ENCODE measurements around the gene HOXD10. TPM values are rescaled to one million over a fixed set of nuclear protein-coding genes. Genes with fewer than 3 reads are reported as not detected.

HOXD10 gene
- total and polyA plus RNA-seq, 4 donors: not detected

GRCh38 chr2:176167398-176167797 is 50.8 kb downstream of the HOXD10 start:
- Histone ChIP-seq H3K9ac (ENCODE audit: low read depth in 1 of 2, low read length in 2 of 2) (no peak overlapping the region), H3K4me3 (ENCODE audit: low read depth in 1 of 3, low read length in 3 of 3) (no peak overlapping the region), H3K36me3 (ENCODE audit: control insufficient read depth in 4 of 4, insufficient read depth in 3 of 4, low read depth in 1 of 4, low read length in 3 of 4) (no peaks in the 10 kb centered on the region), H3K9me3 (ENCODE audit: control insufficient read depth in 4 of 4, low read length in 3 of 4) (peaks cover 0 to 16% (median 0%) of the 10 kb centered on the region in 4 donors), H3K27me3 (ENCODE audit: control insufficient read depth in 4 of 4, insufficient read depth in 4 of 4, low read length in 3 of 4) (peaks cover 8 to 30% (median 21%) of the 10 kb centered on the region in 4 donors), H3K4me1 (ENCODE audit: control insufficient read depth in 4 of 4, insufficient read depth in 4 of 4, low read length in 3 of 4) (peaks cover 0 to 11% (median 6%) of the 10 kb centered on the region in 4 donors), H3K27ac (ENCODE audit: low read depth in 1 of 2, low read length in 2 of 2) (no peak overlapping the region)
- DNase-seq (ENCODE audit: low spot score): no peak
- TF ChIP-seq CTCF (IDR thresholded peaks at IDR 0.05; ENCODE audit: low read depth, low read length, missing input control) (no peak), RAD21 (IDR thresholded peaks at IDR 0.05) (no peak), NR2F2 (IDR thresholded peaks at IDR 0.05) (no peak), SP1 (IDR thresholded peaks at IDR 0.05) (no peak), ATF3 (IDR thresholded peaks at IDR 0.05) (no peak), TAF1 (conservative IDR thresholded peaks at IDR 0.05) (no peak), GABPA (IDR thresholded peaks at IDR 0.05 in 1 of 2, conservative IDR thresholded peaks at IDR 0.05 in 1 of 2) (no peak), FOXA1 (IDR thresholded peaks at IDR 0.05) (no peak), FOXA2 (IDR thresholded peaks at IDR 0.05) (no peak)
- 46% methylated on average over 1 of the region's 1 CpG for WGBS

- TF ChIP-seq SP1 (IDR thresholded peaks at IDR 0.05) (no peak), FOXA2 (IDR thresholded peaks at IDR 0.05) (no peak), FOXA1 (IDR thresholded peaks at IDR 0.05) (no peak), CTCF (IDR thresholded peaks at IDR 0.05; ENCODE audit: low read depth, low read length, missing input control) (no peak), RXRA (IDR thresholded peaks at IDR 0.05) (no peak), RAD21 (IDR thresholded peaks at IDR 0.05) (no peak), JUND (IDR thresholded peaks at IDR 0.05) (no peak), TAF1 (conservative IDR thresholded peaks at IDR 0.05) (no peak), HNF4G (IDR thresholded peaks at IDR 0.05) (no peak), REST (IDR thresholded peaks at IDR 0.05) (no peak), ATF3 (IDR thresholded peaks at IDR 0.05) (no peak), NR2F2 (IDR thresholded peaks at IDR 0.05) (no peak), YY1 (IDR thresholded peaks at IDR 0.05) (no peak), HNF4A (conservative IDR thresholded peaks at IDR 0.05) (no peak), EGR1 (IDR thresholded peaks at IDR 0.05; ENCODE audit: low read depth in 2 of 2) (no peak), GABPA (IDR thresholded peaks at IDR 0.05 in 1 of 2, conservative IDR thresholded peaks at IDR 0.05 in 1 of 2) (no peak), ZBTB33 (IDR thresholded peaks at IDR 0.05) (no peak), MAX (IDR thresholded peaks at IDR 0.05) (no peak)
- Histone ChIP-seq H3K27ac (ENCODE audit: low read depth in 1 of 2, low read length in 2 of 2) (no peak overlapping the region), H3K9ac (ENCODE audit: low read depth in 1 of 2, low read length in 2 of 2) (no peak overlapping the region), H3K36me3 (ENCODE audit: control insufficient read depth in 4 of 4, insufficient read depth in 3 of 4, low read depth in 1 of 4, low read length in 3 of 4) (no peaks in the 10 kb centered on the region), H3K27me3 (ENCODE audit: control insufficient read depth in 4 of 4, insufficient read depth in 4 of 4, low read length in 3 of 4) (peaks cover 8 to 28% (median 20%) of the 10 kb centered on the region in 4 donors), H3K4me1 (ENCODE audit: control insufficient read depth in 4 of 4, insufficient read depth in 4 of 4, low read length in 3 of 4) (peaks cover 0 to 11% (median 6%) of the 10 kb centered on the region in 4 donors), H3K4me3 (ENCODE audit: low read depth in 1 of 3, low read length in 3 of 3) (no peak overlapping the region), H3K9me3 (ENCODE audit: control insufficient read depth in 4 of 4, low read length in 3 of 4) (peaks cover 0 to 18% (median 0%) of the 10 kb centered on the region in 4 donors)
- WGBS: 64% methylated on average over 5 of the region's 5 CpGs
- DNase-seq (ENCODE audit: low spot score): no peak
Observed at GRCh38 chr2:176169181-176169580, 52.6 kb downstream of the HOXD10 start.
